Endothelial cell of umbilical vein (primary cell): Measurements from ENCODE around the gene ISG15. TPM values are rescaled to one million over a fixed set of nuclear protein-coding genes. Genes with fewer than 3 reads are reported as not detected.

Experiments
- BruUV-seq: library from RNA; stranded (reverse); fragments of 400-500 nt; replicated peaks from 2 replicates; lab custom pipeline; 2021; lab: Mats Ljungman, UMichigan
- CTCF ChIA-PET: fragments of 300-600, 350-600 bp; sonication (Branson Sonifier 250); formaldehyde crosslinking; loops from one replicate; lab custom pipeline; 2021; ENCODE audit warnings: antibody characterized with exemption, inconsistent platforms; lab: Charles Lee
- POLR2A ChIA-PET: fragments of 300-600, 350-600 bp; sonication (Branson Sonifier 250); formaldehyde crosslinking; loops from one replicate; lab custom pipeline; 2021; ENCODE audit warnings: antibody characterized with exemption, inconsistent platforms; lab: Charles Lee
- DNase-seq: peaks from one replicate; pipeline ENCODE4 v3.0.0-alpha.2; 2011; ENCODE audit warnings: low read depth, low spot score
- FAIRE-seq: peaks from 2 replicates; lab custom pipeline; 2011; peaks lifted over from hg19 to GRCh38; lab: Jason Lieb, UNC
- H2AFZ ChIP-seq: 2 replicates; pipeline ENCODE4 v1.6.0; 2012; ENCODE audit warnings: low read depth, low read length, control low read depth, inconsistent platforms
- H3K27ac ChIP-seq: 2 replicates; pipeline ENCODE4 v1.5.1; 2011; ENCODE audit warnings: low read depth, mild to moderate bottlenecking, control low read depth, low read length, moderate library complexity; ENCODE audit not compliant: insufficient read depth
- H3K27me3 ChIP-seq, 2 experiments: 2 replicates each; pipeline versions ENCODE4 v1.6.0 to v1.6.1; 2011; ENCODE audit warnings: low read length in 2 of 2, mixed read lengths in 1 of 2; ENCODE audit not compliant: control insufficient read depth in 2 of 2, insufficient read depth in 2 of 2
- H3K36me3 ChIP-seq, 2 experiments: 2 replicates in 1 of 2; 3 replicates in 1 of 2; pipeline ENCODE4 v1.5.1; 2011; ENCODE audit warnings: low read length in 2 of 2, mild to moderate bottlenecking in 1 of 2, moderate library complexity in 1 of 2; ENCODE audit not compliant: control insufficient read depth in 2 of 2, insufficient read depth in 2 of 2; ENCODE audit errors: extremely low read depth in 1 of 2
- H3K4me1 ChIP-seq: 3 replicates; pipeline ENCODE4 v1.5.1; 2011; ENCODE audit warnings: mild to moderate bottlenecking, low read length; ENCODE audit not compliant: control insufficient read depth, insufficient read depth; ENCODE audit errors: extremely low read depth
- H3K4me2 ChIP-seq: 2 replicates; pipeline ENCODE4 v1.6.1; 2011; ENCODE audit warnings: low read length, control low read depth, mixed read lengths; ENCODE audit not compliant: insufficient read depth
- H3K4me3 ChIP-seq, 3 experiments: fragments of 200-600 bp in 1 of 3; sonication (generic), shearing (Covaris generic) in 1 of 3; replicated peaks in 1 of 3; 2 replicates each; pipeline ENCODE4 v1.5.1; 2011 to 2016; ENCODE audit warnings: control low read depth in 3 of 3, low read length in 3 of 3, mild to moderate bottlenecking in 2 of 3, inconsistent platforms in 1 of 3, low read depth in 1 of 3, moderate library complexity in 1 of 3; ENCODE audit not compliant: insufficient read depth in 1 of 3
- H3K79me2 ChIP-seq: 2 replicates; pipeline ENCODE4 v1.6.0; 2012; ENCODE audit warnings: low read length, inconsistent platforms; ENCODE audit not compliant: control insufficient read depth, insufficient read depth
- H3K9ac ChIP-seq: replicated peaks from 2 replicates; pipeline ENCODE3; 2011; ENCODE audit warnings: low read length, control low read depth; ENCODE audit not compliant: insufficient read depth; ENCODE audit errors: extremely low read depth
- H3K9me1 ChIP-seq: replicated peaks from 3 replicates; pipeline ENCODE4 v1.6.0; 2011; ENCODE audit warnings: mild to moderate bottlenecking, low read length; ENCODE audit not compliant: control insufficient read depth, insufficient read depth; ENCODE audit errors: extremely low read depth
- H3K9me3 ChIP-seq: replicated peaks from 2 replicates; pipeline ENCODE4 v1.5.1; 2012; ENCODE audit warnings: low read length, inconsistent platforms; ENCODE audit not compliant: control insufficient read depth, insufficient read depth
- H4K20me1 ChIP-seq: replicated peaks from 2 replicates; pipeline ENCODE3; 2011; ENCODE audit warnings: mild to moderate bottlenecking, low read length; ENCODE audit not compliant: control insufficient read depth, insufficient read depth; ENCODE audit errors: extremely low read depth
- EZH2 ChIP-seq: IDR thresholded peaks from 2 replicates; pipeline ENCODE4 v1.6.1; 2012; ENCODE audit warnings: borderline replicate concordance, low read depth, mild to moderate bottlenecking, moderate library complexity, low read length, inconsistent platforms; ENCODE audit not compliant: severe bottlenecking
- FOS ChIP-seq: IDR thresholded peaks from 2 replicates; pipeline ENCODE4 v1.6.1; 2011; ENCODE audit warnings: mild to moderate bottlenecking, low read length, moderate library complexity, borderline replicate concordance; ENCODE audit not compliant: insufficient read depth
- GATA2 ChIP-seq: IDR thresholded peaks from 2 replicates; pipeline ENCODE4 v1.7.0; 2011; ENCODE audit warnings: low read depth, mild to moderate bottlenecking, moderate library complexity, mixed read lengths, low read length; ENCODE audit not compliant: insufficient read length, insufficient read depth
- JUN ChIP-seq: IDR thresholded peaks from 2 replicates; pipeline ENCODE4 v1.6.1; 2011; ENCODE audit warnings: borderline replicate concordance, low read depth; ENCODE audit not compliant: insufficient read length, insufficient read depth
- MYC ChIP-seq: IDR thresholded peaks from one replicate; pipeline ENCODE4 v1.6.1; 2011; ENCODE audit warnings: mild to moderate bottlenecking, low read depth, low read length
- POLR2A ChIP-seq: IDR thresholded peaks from 2 replicates; pipeline ENCODE4 v1.6.1; 2012; ENCODE audit warnings: low read depth, mild to moderate bottlenecking, control low read depth, low read length
- POLR2AphosphoS5 ChIP-seq: IDR thresholded peaks from 2 replicates; pipeline ENCODE4 v1.6.1; 2012; ENCODE audit warnings: low read depth, mild to moderate bottlenecking, control low read depth, low read length, moderate library complexity; ENCODE audit not compliant: insufficient read depth
- dilution Hi-C: fragments of 300-500 bp; cut with MboI; formaldehyde crosslinking; loops from one replicate; pipeline ENCODE4 v1.15.0; 2019; ENCODE audit warnings: low sequenced_read_pairs; ENCODE audit not compliant: extremely low pct_ligation_motif_present
- intact Hi-C: fragments of 100-400 bp; cut with micrococcal nuclease; formaldehyde crosslinking; loops from one replicate; pipeline ENCODE4 v1.10.0; 2022
- polyA plus RNA-seq, 4 experiments: library from polyadenylated mRNA; depleted of rRNA in 3 of 4; stranded (reverse) in 3 of 4; unstranded in 1 of 4; fragments of >200 nt; gene quantifications; 2 replicates each; pipeline versions ENCODE4 v1.2.1 to v1.2.3, GENCODE V29; 2011 to 2012; ENCODE audit warnings: missing spikeins in 1 of 4
- total RNA-seq: library from RNA; stranded (reverse); gene quantifications from 2 replicates; pipeline ENCODE4 v1.2.3, GENCODE V29; 2021
- TF ChIP-seq, protein P1 (sequence below): IDR thresholded peaks from 2 replicates; pipeline ENCODE4 v1.6.1; 2011; ENCODE audit not compliant: insufficient read depth, insufficient read length
- TF ChIP-seq, protein P2 (sequence below), 2 donors: IDR thresholded peaks; 1 replicate in 1 of 2; 2 replicates in 1 of 2; pipeline ENCODE4 v1.5.1; 2011; ENCODE audit warnings: low read length in 2 of 2, mild to moderate bottlenecking in 2 of 2, moderate library complexity in 2 of 2, control low read depth in 1 of 2, inconsistent platforms in 1 of 2, low read depth in 1 of 2; ENCODE audit not compliant: insufficient read depth in 1 of 2; ENCODE audit errors: extremely low read depth in 1 of 2

The ISG15 gene
- total and polyA plus RNA-seq, 2 donors (not counting 3 experiments of a cell fraction or from before 2014, with no cell fraction given) = 44.6 to 154 TPM

DNA sequence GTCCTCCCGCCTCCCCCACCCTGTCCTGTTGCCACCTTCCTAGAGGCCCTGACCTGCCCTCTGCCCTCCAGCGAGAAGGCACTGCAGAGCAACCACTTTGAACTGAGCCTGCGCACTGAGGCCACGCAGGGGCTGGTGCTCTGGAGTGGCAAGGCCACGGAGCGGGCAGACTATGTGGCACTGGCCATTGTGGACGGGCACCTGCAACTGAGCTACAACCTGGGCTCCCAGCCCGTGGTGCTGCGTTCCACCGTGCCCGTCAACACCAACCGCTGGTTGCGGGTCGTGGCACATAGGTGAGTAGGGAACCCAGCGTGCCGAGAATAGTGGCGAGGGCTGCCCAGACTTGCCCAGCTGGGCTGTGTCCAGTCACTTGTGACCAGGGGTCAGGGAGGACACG lies 40.4 kb downstream of the ISG15 start:
- FAIRE-seq (no peak), DNase-seq (no peak)
- dilution Hi-C loops = no loop called here
- ChIA-PET CTCF (no interaction called here), POLR2A (no interaction called here)
- Histone ChIP-seq H2AFZ (no peak overlapping the region), H3K27ac (no peak overlapping the region), H3K4me2 (no peak overlapping the region), H3K9me1 (no peaks in the 10 kb centered on the region), H4K20me1 (no peaks in the 10 kb centered on the region), H3K36me3 (peaks cover 0 to 11% of the 10 kb centered on the region in 2 experiments), H3K9ac (no peak overlapping the region), H3K4me3 (no peak overlapping the region), H3K27me3 (peaks cover 0 to under 1% of the 10 kb centered on the region in 2 experiments), H3K9me3 (no peaks in the 10 kb centered on the region), H3K79me2 (no peaks in the 10 kb centered on the region), H3K4me1 (no peaks in the 10 kb centered on the region)
- no TSS peak for BruUV-seq
- intact Hi-C loops = no loop called here
- TF ChIP-seq FOS (no peak), EZH2 (no peak), POLR2A (no peak), GATA2 (no peak), POLR2AphosphoS5 (no peak), MYC (no peak), JUN (no peak)
- TF ChIP-seq, protein P1, sequence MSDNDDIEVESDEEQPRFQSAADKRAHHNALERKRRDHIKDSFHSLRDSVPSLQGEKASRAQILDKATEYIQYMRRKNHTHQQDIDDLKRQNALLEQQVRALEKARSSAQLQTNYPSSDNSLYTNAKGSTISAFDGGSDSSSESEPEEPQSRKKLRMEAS = no peak
- TF ChIP-seq, protein P2, sequence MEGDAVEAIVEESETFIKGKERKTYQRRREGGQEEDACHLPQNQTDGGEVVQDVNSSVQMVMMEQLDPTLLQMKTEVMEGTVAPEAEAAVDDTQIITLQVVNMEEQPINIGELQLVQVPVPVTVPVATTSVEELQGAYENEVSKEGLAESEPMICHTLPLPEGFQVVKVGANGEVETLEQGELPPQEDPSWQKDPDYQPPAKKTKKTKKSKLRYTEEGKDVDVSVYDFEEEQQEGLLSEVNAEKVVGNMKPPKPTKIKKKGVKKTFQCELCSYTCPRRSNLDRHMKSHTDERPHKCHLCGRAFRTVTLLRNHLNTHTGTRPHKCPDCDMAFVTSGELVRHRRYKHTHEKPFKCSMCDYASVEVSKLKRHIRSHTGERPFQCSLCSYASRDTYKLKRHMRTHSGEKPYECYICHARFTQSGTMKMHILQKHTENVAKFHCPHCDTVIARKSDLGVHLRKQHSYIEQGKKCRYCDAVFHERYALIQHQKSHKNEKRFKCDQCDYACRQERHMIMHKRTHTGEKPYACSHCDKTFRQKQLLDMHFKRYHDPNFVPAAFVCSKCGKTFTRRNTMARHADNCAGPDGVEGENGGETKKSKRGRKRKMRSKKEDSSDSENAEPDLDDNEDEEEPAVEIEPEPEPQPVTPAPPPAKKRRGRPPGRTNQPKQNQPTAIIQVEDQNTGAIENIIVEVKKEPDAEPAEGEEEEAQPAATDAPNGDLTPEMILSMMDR (IDR thresholded peaks at IDR 0.05; ENCODE audit: extremely low read depth in 1 of 2, insufficient read depth in 1 of 2, low read depth in 1 of 2, low read length in 2 of 2) = no peak
